KOPT-K1 (cell line): Measurements from ENCODE around the gene GHRL.

Source experiments
- H3K27ac ChIP-seq: fragments of 200-600 bp; sonication (generic); 2 replicates; pipeline ENCODE4 v1.5.1; 2016; ENCODE audit warnings: antibody characterized with exemption, mild to moderate bottlenecking, low read depth, low read length; ENCODE audit not compliant: poor library complexity, severe bottlenecking
- H3K36me3 ChIP-seq: fragments of 200-600 bp; sonication (generic); 2 replicates; pipeline ENCODE4 v1.5.1; 2017; ENCODE audit warnings: antibody characterized with exemption, mild to moderate bottlenecking, low read length, moderate library complexity; ENCODE audit not compliant: insufficient read depth
- H3K9me3 ChIP-seq: fragments of 200-600 bp; sonication (generic); 2 replicates; pipeline ENCODE4 v1.5.1; 2017; ENCODE audit warnings: antibody characterized with exemption, low read length, mild to moderate bottlenecking; ENCODE audit not compliant: insufficient read depth, poor library complexity, severe bottlenecking

The GHRL gene

GRCh38 chr3:10260211-10260701, 32.5 kb downstream of the GHRL start:
- no peak overlapping the region for H3K27ac ChIP-seq
- H3K9me3 ChIP-seq: no peaks in the 10 kb centered on the region
- peaks cover 97% of the 10 kb centered on the region for H3K36me3 ChIP-seq

GRCh38 chr3:10259798-10260197, 32.9 kb downstream of the GHRL start:
- Histone ChIP-seq H3K36me3 (peaks cover 97% of the 10 kb centered on the region), H3K27ac (no peak overlapping the region), H3K9me3 (no peaks in the 10 kb centered on the region)

GRCh38 chr3:10259036-10259435, 33.7 kb downstream of the GHRL start:
- no peaks in the 10 kb centered on the region for H3K9me3 ChIP-seq
- H3K27ac ChIP-seq: no peak overlapping the region
- peaks cover 97% of the 10 kb centered on the region for H3K36me3 ChIP-seq

GRCh38 chr3:10255835-10256234, 36.9 kb downstream of the GHRL start:
- Histone ChIP-seq H3K9me3 (no peaks in the 10 kb centered on the region), H3K27ac (no peak overlapping the region), H3K36me3 (peaks cover 91% of the 10 kb centered on the region)

- Histone ChIP-seq H3K9me3 (no peaks in the 10 kb centered on the region), H3K36me3 (peaks cover 83% of the 10 kb centered on the region), H3K27ac (no peak overlapping the region)
These were observed 39.0 kb downstream of the GHRL start for GRCh38 chr3:10253731-10254130.

- H3K27ac ChIP-seq: no peak overlapping the region
- H3K36me3 ChIP-seq: peaks cover 58% of the 10 kb centered on the region
- peaks cover 3% of the 10 kb centered on the region for H3K9me3 ChIP-seq
These were observed 41.7 kb downstream of the GHRL start for GRCh38 chr3:10251006-10251405.

- H3K36me3 ChIP-seq: peaks cover 47% of the 10 kb centered on the region
- peak overlapping the region; percentile 83 for H3K27ac ChIP-seq
- H3K9me3 ChIP-seq: peaks cover 15% of the 10 kb centered on the region
These were observed 42.9 kb downstream of the GHRL start for GRCh38 chr3:10249833-10250232.

- H3K9me3 ChIP-seq: peaks cover 16% of the 10 kb centered on the region
- peak overlapping the region; percentile 83 for H3K27ac ChIP-seq
- peaks cover 40% of the 10 kb centered on the region for H3K36me3 ChIP-seq
These were observed 43.6 kb downstream of the GHRL start for GRCh38 chr3:10248984-10249748.

GRCh38 chr3:10248184-10248983, 44.4 kb downstream of the GHRL start, which contains the start of gene TATDN2:
Gene TATDN2 (plus strand): TSS chr3:10248459. CDS start chr3:10249201, 742 bp downstream.
- H3K36me3 ChIP-seq: peaks cover 32% of the 10 kb centered on the region
- H3K9me3 ChIP-seq: peaks cover 16% of the 10 kb centered on the region
- H3K27ac ChIP-seq: peak within 1 kb of the TSS; percentile 83

GRCh38 chr3:10247679-10248183, 45.0 kb downstream of the GHRL start:
- H3K36me3 ChIP-seq: peaks cover 26% of the 10 kb centered on the region
- H3K9me3 ChIP-seq: peaks cover 16% of the 10 kb centered on the region
- peak overlapping the region; percentile 83 for H3K27ac ChIP-seq

- Histone ChIP-seq H3K27ac (no peak overlapping the region), H3K9me3 (peaks cover 16% of the 10 kb centered on the region), H3K36me3 (peaks cover 6% of the 10 kb centered on the region; the same call in 1 of the 2 replicates)
These were observed 47.5 kb downstream of the GHRL start for GRCh38 chr3:10245081-10245712.

- Histone ChIP-seq H3K36me3 (no peaks in the 10 kb centered on the region), H3K27ac (no peak overlapping the region)
These were observed 48.7 kb downstream of the GHRL start for GRCh38 chr3:10244009-10244408.

GRCh38 chr3:10242182-10243065, 50.3 kb downstream of the GHRL start:
- H3K27ac ChIP-seq: peak overlapping the region; percentile 64

More at GRCh38 chr3:10244009-10244408, 48.7 kb downstream of the GHRL start:
- H3K9me3 ChIP-seq: peaks cover 16% of the 10 kb centered on the region

GRCh38 chr3:10240799-10241198, 51.9 kb downstream of the GHRL start:
- peaks cover 11% of the 10 kb centered on the region for H3K9me3 ChIP-seq
- no peak overlapping the region for H3K27ac ChIP-seq
- H3K36me3 ChIP-seq: no peaks in the 10 kb centered on the region

More at GRCh38 chr3:10242182-10243065, 50.3 kb downstream of the GHRL start:
- peaks cover 16% of the 10 kb centered on the region for H3K9me3 ChIP-seq
- H3K36me3 ChIP-seq: no peaks in the 10 kb centered on the region
